NK-92 (cell line): ENCODE data around the gene HAVCR2.
"Not testable (repeated sequence)": the region's sequence is repeated elsewhere in the genome, so short reads cannot be mapped to it uniquely, and the experiment has no call there.

Source experiments
- DNase-seq: peaks from one replicate; lab custom pipeline; 2025; ENCODE audit not compliant: unreplicated experiment; lab: John Stamatoyannopoulos, UW

The HAVCR2 gene

GRCh38 chr5:157047016-157047415 is 61.8 kb downstream of the HAVCR2 start:
- not testable (repeated sequence) for DNase-seq

- no peak for DNase-seq
These were observed 62.8 kb downstream of the HAVCR2 start for GRCh38 chr5:157046041-157046440.

GRCh38 chr5:157045601-157046000 is 63.2 kb downstream of the HAVCR2 start:
- DNase-seq: no peak

GRCh38 chr5:157038568-157039187 is 70.2 kb downstream of the HAVCR2 start:
- DNase-seq: no peak
